MM.1S (cell line): ENCODE measurements around the gene SOX2.

Experiments used
- DNase-seq: peaks from one replicate; pipeline ENCODE4 v3.0.0-alpha.2; 2015
- H2AFZ ChIP-seq: fragments of 300-600 bp; sonication (generic); 2 replicates; pipeline ENCODE4 v1.6.0; 2016; ENCODE audit warnings: antibody characterized with exemption, low read length
- H3F3A ChIP-seq: fragments of 300-600 bp; sonication (generic); 2 replicates; pipeline ENCODE4 v1.6.1; 2016; ENCODE audit warnings: mild to moderate bottlenecking, antibody characterized with exemption, low read length, moderate library complexity, mixed read lengths; ENCODE audit not compliant: insufficient read depth
- H3K27ac ChIP-seq: fragments of 300-600 bp; sonication (generic); 2 replicates; pipeline ENCODE4 v1.5.1; 2016; ENCODE audit warnings: mild to moderate bottlenecking, low read length
- H3K27me3 ChIP-seq: fragments of 300-600 bp; sonication (generic); replicated peaks from 2 replicates; pipeline ENCODE4 v1.6.0; 2016; ENCODE audit warnings: low read length; ENCODE audit not compliant: insufficient read depth
- H3K36me3 ChIP-seq: fragments of 300-600 bp; sonication (generic); replicated peaks from 2 replicates; pipeline ENCODE4 v1.6.1; 2016; ENCODE audit warnings: mild to moderate bottlenecking, low read length, mixed read lengths; ENCODE audit not compliant: insufficient read depth
- H3K4me1 ChIP-seq: fragments of 300-600 bp; sonication (generic); 2 replicates; pipeline ENCODE4 v1.6.1; 2016; ENCODE audit warnings: low read length, mixed read lengths
- H3K4me2 ChIP-seq: fragments of 300-600 bp; sonication (generic); 2 replicates; pipeline ENCODE4 v1.6.0; 2016; ENCODE audit warnings: low read depth, low read length
- H3K4me3 ChIP-seq: fragments of 300-600 bp; sonication (generic); 2 replicates; pipeline ENCODE4 v1.5.1; 2016; ENCODE audit warnings: low read length, mixed read lengths
- H3K79me2 ChIP-seq: fragments of 300-600 bp; sonication (generic); 2 replicates; pipeline ENCODE4 v1.6.1; 2016; ENCODE audit warnings: mixed run types, low read length, mixed read lengths
- H3K9ac ChIP-seq: fragments of 300-600 bp; sonication (generic); 2 replicates; pipeline ENCODE4 v1.6.1; 2016; ENCODE audit warnings: low read length, mixed read lengths
- H3K9me2 ChIP-seq: fragments of 300-600 bp; sonication (generic); replicated peaks from 2 replicates; pipeline ENCODE4 v1.6.1; 2016; ENCODE audit warnings: mild to moderate bottlenecking, low read length, mixed read lengths; ENCODE audit not compliant: insufficient read depth
- H3K9me3 ChIP-seq: fragments of 300-600 bp; sonication (generic); replicated peaks from 2 replicates; pipeline ENCODE4 v1.6.1; 2016; ENCODE audit warnings: mild to moderate bottlenecking, low read length, mixed read lengths; ENCODE audit not compliant: insufficient read depth
- H4K20me1 ChIP-seq: fragments of 300-600 bp; sonication (generic); 2 replicates; pipeline ENCODE4 v1.6.1; 2016; ENCODE audit warnings: mild to moderate bottlenecking, low read length, moderate library complexity, mixed read lengths; ENCODE audit not compliant: insufficient read depth
- EZH2 ChIP-seq: fragments of 300-600 bp; sonication (generic); optimal IDR thresholded peaks from 2 replicates; pipeline ENCODE3; 2017; ENCODE audit warnings: low read depth, mild to moderate bottlenecking, antibody characterized with exemption, low read length, mixed read lengths
- EZH2phosphoT487 ChIP-seq: fragments of 300-600 bp; sonication (generic); IDR thresholded peaks from 2 replicates; pipeline ENCODE4 v1.6.1; 2018; ENCODE audit warnings: antibody characterized with exemption, low read length
- TF ChIP-seq, protein P1 (sequence below): fragments of 300-600 bp; sonication (generic); IDR thresholded peaks from 2 replicates; pipeline ENCODE4 v1.5.1; 2016; ENCODE audit warnings: antibody characterized with exemption, low read length, mixed read lengths

SOX2 gene

GRCh38 chr3:181710345-181711291 lies 1.1 kb upstream of the SOX2 start:
- Histone ChIP-seq H3K27me3 (no peaks in the 10 kb centered on the region), H3K4me1 (peaks cover 7% of the 10 kb centered on the region), H2AFZ (peak overlapping the region; percentile 64), H3K4me2 (peak overlapping the region; percentile 78), H3K36me3 (no peaks in the 10 kb centered on the region), H4K20me1 (no peaks in the 10 kb centered on the region), H3K9me2 (no peaks in the 10 kb centered on the region), H3K9me3 (no peaks in the 10 kb centered on the region), H3K27ac (peak overlapping the region; percentile 69), H3F3A (peaks cover 27% of the 10 kb centered on the region), H3K79me2 (peaks cover 30% of the 10 kb centered on the region), H3K9ac (peak overlapping the region; percentile 42; the same call in 1 of the 2 replicates), H3K4me3 (peak overlapping the region; percentile 54)
- DNase-seq, result peak; percentile 39
- TF ChIP-seq EZH2phosphoT487, result no peak
- TF ChIP-seq, protein P1, sequence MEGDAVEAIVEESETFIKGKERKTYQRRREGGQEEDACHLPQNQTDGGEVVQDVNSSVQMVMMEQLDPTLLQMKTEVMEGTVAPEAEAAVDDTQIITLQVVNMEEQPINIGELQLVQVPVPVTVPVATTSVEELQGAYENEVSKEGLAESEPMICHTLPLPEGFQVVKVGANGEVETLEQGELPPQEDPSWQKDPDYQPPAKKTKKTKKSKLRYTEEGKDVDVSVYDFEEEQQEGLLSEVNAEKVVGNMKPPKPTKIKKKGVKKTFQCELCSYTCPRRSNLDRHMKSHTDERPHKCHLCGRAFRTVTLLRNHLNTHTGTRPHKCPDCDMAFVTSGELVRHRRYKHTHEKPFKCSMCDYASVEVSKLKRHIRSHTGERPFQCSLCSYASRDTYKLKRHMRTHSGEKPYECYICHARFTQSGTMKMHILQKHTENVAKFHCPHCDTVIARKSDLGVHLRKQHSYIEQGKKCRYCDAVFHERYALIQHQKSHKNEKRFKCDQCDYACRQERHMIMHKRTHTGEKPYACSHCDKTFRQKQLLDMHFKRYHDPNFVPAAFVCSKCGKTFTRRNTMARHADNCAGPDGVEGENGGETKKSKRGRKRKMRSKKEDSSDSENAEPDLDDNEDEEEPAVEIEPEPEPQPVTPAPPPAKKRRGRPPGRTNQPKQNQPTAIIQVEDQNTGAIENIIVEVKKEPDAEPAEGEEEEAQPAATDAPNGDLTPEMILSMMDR, result no peak
- TF ChIP-seq EZH2, result no peak

GRCh38 chr3:181712226-181712552 lies 464 bp downstream of the SOX2 start:
- no peak for DNase-seq
- TF ChIP-seq, protein P1, result no peak
- no peak for TF ChIP-seq EZH2phosphoT487
- no peak for TF ChIP-seq EZH2
- Histone ChIP-seq H3K9me3 (no peaks in the 10 kb centered on the region), H2AFZ (peak overlapping the region; percentile 80), H3K9me2 (no peaks in the 10 kb centered on the region), H3K27ac (peak overlapping the region; percentile 64; the same call in 1 of the 2 replicates), H3K27me3 (no peaks in the 10 kb centered on the region), H4K20me1 (no peaks in the 10 kb centered on the region), H3K36me3 (no peaks in the 10 kb centered on the region), H3K4me1 (peaks cover 7% of the 10 kb centered on the region), H3K4me3 (peak overlapping the region; percentile 89), H3F3A (peaks cover 27% of the 10 kb centered on the region), H3K79me2 (peaks cover 31% of the 10 kb centered on the region), H3K4me2 (peak overlapping the region; percentile 78), H3K9ac (peak overlapping the region; percentile 74)

- H3K9me3 ChIP-seq, result no peaks in the 10 kb centered on the region
- peak overlapping the region; percentile 80 for H2AFZ ChIP-seq
- H3F3A ChIP-seq, result peaks cover 27% of the 10 kb centered on the region
- H3K79me2 ChIP-seq, result peaks cover 31% of the 10 kb centered on the region
- no peaks in the 10 kb centered on the region for H4K20me1 ChIP-seq
- peak overlapping the region; percentile 74 for H3K9ac ChIP-seq
- H3K27me3 ChIP-seq, result no peaks in the 10 kb centered on the region
- H3K4me3 ChIP-seq, result peak overlapping the region; percentile 89
- peak; percentile 81 for DNase-seq
- TF ChIP-seq, protein P1, result no peak; the same call in 1 of the 2 replicates
- TF ChIP-seq EZH2phosphoT487 (no peak), EZH2 (no peak)
- peak overlapping the region; percentile 75 for H3K4me2 ChIP-seq
- peak overlapping the region; percentile 64; the same call in 1 of the 2 replicates for H3K27ac ChIP-seq
- peaks cover 7% of the 10 kb centered on the region for H3K4me1 ChIP-seq
- no peaks in the 10 kb centered on the region for H3K9me2 ChIP-seq
- H3K36me3 ChIP-seq, result no peaks in the 10 kb centered on the region
These were observed 991 bp downstream of the SOX2 start for GRCh38 chr3:181712553-181713279.
